Endodermal cell (in vitro differentiated cells): ENCODE data around the gene GSTT4. TPM values are rescaled to one million over a fixed set of nuclear protein-coding genes. Genes with fewer than 3 reads are reported as not detected.
A peak's percentile ranks its signal among the peaks of the same experiment; 100 is the strongest.

Experiments used
- DNase-seq: peaks from one replicate; pipeline ENCODE4 v3.0.0-alpha.2; 2017
- H3K27ac ChIP-seq: 2 replicates; pipeline ENCODE4 v1.5.1; 2013; ENCODE audit warnings: mild to moderate bottlenecking, low read depth, low read length, moderate library complexity
- H3K27me3 ChIP-seq: 2 replicates; pipeline ENCODE4 v1.6.1; 2013; ENCODE audit warnings: mild to moderate bottlenecking, low read length, moderate library complexity; ENCODE audit not compliant: insufficient read depth, control insufficient read depth, poor library complexity, severe bottlenecking
- H3K36me3 ChIP-seq: 2 replicates; pipeline ENCODE4 v1.7.0; 2013; ENCODE audit warnings: mild to moderate bottlenecking, low read length, moderate library complexity; ENCODE audit not compliant: control insufficient read depth, insufficient read depth
- H3K4me1 ChIP-seq: one replicate; pipeline ENCODE4 v1.7.0; 2013; ENCODE audit warnings: low read length; ENCODE audit not compliant: control insufficient read depth, insufficient read depth
- H3K4me3 ChIP-seq: 2 replicates; pipeline ENCODE4 v1.5.1; 2013; ENCODE audit warnings: mild to moderate bottlenecking, low read length, moderate library complexity
- H3K9ac ChIP-seq: 2 replicates; pipeline ENCODE4 v1.6.1; 2013; ENCODE audit warnings: mild to moderate bottlenecking, low read length, moderate library complexity; ENCODE audit not compliant: poor library complexity, severe bottlenecking; ENCODE audit errors: extremely low read depth
- H3K9me3 ChIP-seq: 2 replicates; pipeline ENCODE4 v1.6.1; 2013; ENCODE audit warnings: mild to moderate bottlenecking, low read length, moderate library complexity; ENCODE audit not compliant: control insufficient read depth
- H3K27ac Mint-ChIP-seq: 2 replicates; pipeline ENCODE4 v1.8.0; 2020; ENCODE audit warnings: mixed read lengths
- H3K27me3 Mint-ChIP-seq: 2 replicates; pipeline ENCODE4 v1.8.0; 2021; ENCODE audit warnings: mild to moderate bottlenecking, mixed read lengths; ENCODE audit not compliant: insufficient read depth
- H3K36me3 Mint-ChIP-seq: 2 replicates; pipeline ENCODE4 v1.8.0; 2020; ENCODE audit warnings: low read depth, mixed read lengths
- H3K4me1 Mint-ChIP-seq: 2 replicates; pipeline ENCODE4 v1.8.0; 2020; ENCODE audit warnings: mixed read lengths
- H3K4me3 Mint-ChIP-seq: 2 replicates; pipeline ENCODE4 v1.8.0; 2020; ENCODE audit warnings: mild to moderate bottlenecking, moderate library complexity, mixed read lengths
- H3K9me3 Mint-ChIP-seq: 2 replicates; pipeline ENCODE4 v1.8.0; 2020; ENCODE audit warnings: mild to moderate bottlenecking, mixed read lengths
- CTCF ChIP-seq: fragments of 200-600 bp; sonication (generic); conservative IDR thresholded peaks from 2 replicates; pipeline ENCODE4 v1.5.0; 2021; ENCODE audit warnings: antibody characterized with exemption, mild to moderate bottlenecking
- WGBS, 2 experiments: methylation state at CpG; one replicate each; pipeline versions ENCODE4 v1.1.5 to v1.1.7; 2013; ENCODE audit warnings: missing lambda C conversion rate in 2 of 2, mixed read lengths in 1 of 2; ENCODE audit not compliant: insufficient coverage in 1 of 2, insufficient read length in 1 of 2; 5-methylcytosine and 5-hydroxymethylcytosine counted together
- total RNA-seq, 2 donors: library from RNA; stranded (reverse); fragmentation: NEBNext Ultra II Directional in 1 of 2; extraction: Animal tissue kit (Norgen Biotek cat#: 25700) in 1 of 2; gene quantifications; 2 replicates in 1 of 2; 3 replicates in 1 of 2; pipeline ENCODE4 v1.2.1, GENCODE V29; 2021

Gene GSTT4
- total RNA-seq, 2 donors from 2014 or later, result not detected

- no peaks in the 10 kb centered on the region for H3K9me3 ChIP-seq
- H3K27ac Mint-ChIP-seq, result no peak overlapping the region
- 89 to 91% methylated on average over 4 to 6 of the region's 6 CpGs for WGBS, 2 experiments
- no peak for TF ChIP-seq CTCF
- no peaks in the 10 kb centered on the region for H3K4me1 ChIP-seq
- H3K27ac ChIP-seq, result no peak overlapping the region
- H3K27me3 Mint-ChIP-seq, result no peaks in the 10 kb centered on the region
- peak; percentile 40 for DNase-seq
- H3K4me3 ChIP-seq, result no peak overlapping the region
- no peaks in the 10 kb centered on the region for H3K9me3 Mint-ChIP-seq
- no peaks in the 10 kb centered on the region for H3K27me3 ChIP-seq
- H3K4me3 Mint-ChIP-seq, result no peak overlapping the region
- H3K9ac ChIP-seq, result no peak overlapping the region
- peaks cover 16% of the 10 kb centered on the region for H3K4me1 Mint-ChIP-seq
- peaks cover 5% of the 10 kb centered on the region for H3K36me3 Mint-ChIP-seq
- no peaks in the 10 kb centered on the region for H3K36me3 ChIP-seq
These were observed 20.2 kb upstream of the GSTT4 start for GRCh38 chr22:24025475-24025874.

GRCh38 chr22:24024354-24024753, 19.1 kb upstream of the GSTT4 start:
- Mint-ChIP-seq H3K36me3 (peaks cover 5% of the 10 kb centered on the region), H3K27me3 (no peaks in the 10 kb centered on the region), H3K9me3 (no peaks in the 10 kb centered on the region), H3K27ac (no peak overlapping the region), H3K4me1 (peaks cover 16% of the 10 kb centered on the region), H3K4me3 (no peak overlapping the region)
- no peak for TF ChIP-seq CTCF
- Histone ChIP-seq H3K4me3 (no peak overlapping the region), H3K27ac (no peak overlapping the region), H3K27me3 (no peaks in the 10 kb centered on the region), H3K9ac (no peak overlapping the region), H3K9me3 (no peaks in the 10 kb centered on the region), H3K36me3 (no peaks in the 10 kb centered on the region), H3K4me1 (no peaks in the 10 kb centered on the region)
- WGBS, 2 experiments, result 85 to 96% methylated on average over 3 of the region's 3 CpGs
- DNase-seq, result no peak

- Mint-ChIP-seq H3K4me1 (peaks cover 16% of the 10 kb centered on the region), H3K27me3 (no peaks in the 10 kb centered on the region), H3K36me3 (peaks cover 5% of the 10 kb centered on the region), H3K9me3 (no peaks in the 10 kb centered on the region), H3K27ac (no peak overlapping the region), H3K4me3 (no peak overlapping the region)
- no peak for DNase-seq
- H3K9me3 ChIP-seq, result no peaks in the 10 kb centered on the region
- TF ChIP-seq CTCF, result no peak
- H3K4me3 ChIP-seq, result no peak overlapping the region
- H3K9ac ChIP-seq, result no peak overlapping the region
- no peak overlapping the region for H3K27ac ChIP-seq
- no peaks in the 10 kb centered on the region for H3K27me3 ChIP-seq
- no peaks in the 10 kb centered on the region for H3K36me3 ChIP-seq
- no peaks in the 10 kb centered on the region for H3K4me1 ChIP-seq
These were observed 18.0 kb upstream of the GSTT4 start for GRCh38 chr22:24023204-24023789.
